GM12878 (cell line): ENCODE results near the gene TMC7. TPM values are rescaled to one million over a fixed set of nuclear protein-coding genes. Genes with fewer than 3 reads are reported as not detected.

Experiments
- ATAC-seq: fragments of 200-7000 bp; cut with Tn5 transposase; 3 replicates; pipeline ENCODE4 v1.9.1; 2020; ENCODE audit warnings: mild to moderate bottlenecking, moderate library complexity
- BruUV-seq: library from RNA; stranded (reverse); fragments of 400-500 nt; replicated peaks from 2 replicates; lab custom pipeline; 2021; lab: Mats Ljungman, UMichigan
- CTCF ChIA-PET: fragments of 300-600 bp; sonication (Branson Sonifier 250); formaldehyde crosslinking; extraction: SDS; loops from one replicate; lab custom pipeline; 2021; ENCODE audit warnings: inconsistent platforms; lab: Yijun Ruan, JAX
- POLR2A ChIA-PET: fragments of 350-600 bp; formaldehyde crosslinking; extraction: SDS; loops from one replicate; lab custom pipeline; 2021; ENCODE audit warnings: inconsistent platforms; lab: Charles Lee
- RAD21 ChIA-PET: fragments of 300-600 bp; sonication (Branson Sonifier 250); formaldehyde crosslinking; loops from one replicate; lab custom pipeline; 2023; ENCODE audit warnings: antibody characterized with exemption; ENCODE audit not compliant: unreplicated experiment; lab: Charles Lee
- SMC1A ChIA-PET: fragments of 300-600 bp; sonication (Branson Sonifier 250); formaldehyde crosslinking; loops from one replicate; lab custom pipeline; 2023; ENCODE audit not compliant: unreplicated experiment, uncharacterized antibody; lab: Charles Lee
- DNase-seq: peaks from one replicate; pipeline ENCODE4 v3.0.0-alpha.2; 2011; ENCODE audit warnings: low read depth, low spot score
- FAIRE-seq: peaks from 3 replicates; lab custom pipeline; 2011; peaks lifted over from hg19 to GRCh38; lab: Jason Lieb, UNC
- H2AFZ ChIP-seq: 2 replicates; pipeline ENCODE4 v1.6.0; 2011; ENCODE audit warnings: low read depth, low read length, control low read depth; ENCODE audit not compliant: control insufficient read depth
- H3K27ac ChIP-seq: 2 replicates; pipeline ENCODE4 v1.5.1; 2011; ENCODE audit warnings: control low read depth; ENCODE audit not compliant: control insufficient read depth, insufficient read depth
- H3K27me3 ChIP-seq, 2 experiments: replicated peaks in 1 of 2; 2 replicates each; pipeline versions ENCODE4 v1.6.0 to v1.6.1; 2011; ENCODE audit warnings: low read length in 1 of 2; ENCODE audit not compliant: control insufficient read depth in 2 of 2, insufficient read depth in 2 of 2
- H3K36me3 ChIP-seq, 2 experiments: 2 replicates each; pipeline ENCODE4 v1.5.1; 2011; ENCODE audit warnings: low read length in 1 of 2; ENCODE audit not compliant: control insufficient read depth in 2 of 2, insufficient read depth in 2 of 2
- H3K4me1 ChIP-seq: 2 replicates; pipeline ENCODE4 v1.6.1; 2011; ENCODE audit warnings: mild to moderate bottlenecking, low read length, moderate library complexity, mixed read lengths; ENCODE audit not compliant: control insufficient read depth, insufficient read depth
- H3K4me2 ChIP-seq: 2 replicates; pipeline ENCODE4 v1.6.0; 2011; ENCODE audit warnings: control low read depth; ENCODE audit not compliant: control insufficient read depth, insufficient read depth
- H3K4me3 ChIP-seq: fragments of 200-600 bp; sonication (generic); 2 replicates; pipeline ENCODE4 v1.5.1; 2016
- H3K79me2 ChIP-seq: 2 replicates; pipeline ENCODE4 v1.6.0; 2011; ENCODE audit warnings: low read length; ENCODE audit not compliant: control insufficient read depth, insufficient read depth
- H3K9ac ChIP-seq: 2 replicates; pipeline ENCODE4 v1.8.0; 2011; ENCODE audit warnings: low read length, control low read depth, mixed read lengths; ENCODE audit not compliant: control insufficient read depth, insufficient read depth
- H3K9me3 ChIP-seq: replicated peaks from 3 replicates; pipeline ENCODE4 v1.5.1; 2011; ENCODE audit warnings: mild to moderate bottlenecking, low read length; ENCODE audit not compliant: control insufficient read depth, insufficient read depth
- H4K20me1 ChIP-seq: 2 replicates; pipeline ENCODE4 v1.6.0; 2011; ENCODE audit not compliant: control insufficient read depth, insufficient read depth
- ATF3 ChIP-seq: IDR thresholded peaks from 2 replicates; pipeline ENCODE4 v1.6.1; 2011; ENCODE audit warnings: low read depth, mild to moderate bottlenecking, low read length, moderate library complexity, borderline replicate concordance; ENCODE audit errors: extremely low read depth
- NKRF ChIP-seq: fragments of 450-650 bp; conservative IDR thresholded peaks from 2 replicates; pipeline ENCODE4 v1.6.1; 2017; ENCODE audit warnings: mild to moderate bottlenecking, moderate library complexity
- WGBS: methylation state at CpG from one replicate; pipeline ENCODE4 v1.1.6; 2016; ENCODE audit warnings: low lambda C conversion rate; ENCODE audit not compliant: insufficient replicate concordance, insufficient coverage; ENCODE audit errors: missing lambda C conversion rate; 5-methylcytosine and 5-hydroxymethylcytosine counted together
- in situ Hi-C: fragments of 300-500 bp; cut with MboI; formaldehyde crosslinking; loops from 9 replicates; pipeline ENCODE4 v1.14.3; 2018; ENCODE audit warnings: mixed read lengths
- intact Hi-C: fragments of 100-400 bp; cut with micrococcal nuclease; formaldehyde crosslinking; loops from one replicate; pipeline ENCODE4 v1.14.2; 2022; ENCODE audit not compliant: unreplicated experiment
- polyA plus RNA-seq, 11 experiments: library from polyadenylated mRNA; depleted of rRNA in 4 of 11; unstranded in 6 of 11; stranded (reverse) in 5 of 11; fragments of >200 nt; fragmentation: Nextera tagmentation in 4 of 11; fragmentation: Illumina TruSeq in 1 of 11; extraction: Ambion mirVana in 4 of 11; extraction: Trizol in 1 of 11; gene quantifications; 1 replicate in 1 of 11; 2 replicates in 10 of 11; pipeline versions ENCODE4 v1.2.1 to v1.2.3, GENCODE V29; 2011 to 2016; ENCODE audit warnings: inconsistent platforms in 2 of 11, missing spikeins in 2 of 11, low read depth in 1 of 11
- total RNA-seq, 4 experiments: library from RNA; depleted of rRNA in 3 of 4; stranded (reverse); fragments of >200 nt in 3 of 4; fragmentation: Illumina TruSeq in 1 of 4; extraction: Trizol in 1 of 4; gene quantifications; 2 replicates each; pipeline versions ENCODE4 v1.2.1 to v1.2.3, GENCODE V29; 2013 to 2021

The TMC7 gene
- total and polyA plus RNA-seq, 10 of the 15 experiments (the other 5 are each of a cell fraction or from before 2014, with no cell fraction given), result 0.15 TPM; not detected in 9

DNA sequence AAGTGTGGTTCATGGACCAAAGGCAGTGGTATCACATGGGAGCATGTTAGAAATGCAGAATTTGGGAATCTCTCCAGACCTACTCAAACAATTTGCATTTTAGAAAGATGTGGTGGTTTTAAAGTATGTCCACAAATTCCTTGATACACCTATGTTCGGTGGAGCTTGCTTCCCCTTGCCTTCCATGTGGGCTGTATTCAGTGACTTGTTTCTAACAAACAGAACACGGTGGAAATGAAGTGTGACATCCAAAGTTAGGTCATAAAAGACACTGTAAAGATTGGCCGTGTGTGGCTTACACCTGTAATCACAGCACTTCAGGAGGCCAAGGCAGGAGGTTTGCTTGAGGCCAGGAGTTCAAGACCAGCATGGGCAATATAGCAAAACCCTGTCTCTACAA lies 100.4 kb downstream of the TMC7 start:
- H3K9ac ChIP-seq, result no peak overlapping the region
- CTCF ChIA-PET, result interaction anchor here (0.7 to 5.6 kb wide), 8 partner anchors 11 to 471 kb away, joined by 3 to 80 read pairs (median 4); partner anchors contain the start of gene VPS35L
- DNase-seq, result no peak
- RAD21 ChIA-PET, result interaction anchor here (0.6 to 4.1 kb wide), 2 partner anchors 95 to 292 kb away, joined by 3 to 35 read pairs; no protein-coding TSS in a partner anchor
- TF ChIP-seq ATF3 (no peak), NKRF (no peak)
- no peaks in the 10 kb centered on the region for H3K9me3 ChIP-seq
- no TSS peak for BruUV-seq
- no peaks in the 10 kb centered on the region for H3K79me2 ChIP-seq
- no peaks in the 10 kb centered on the region for H3K27me3 ChIP-seq
- H4K20me1 ChIP-seq, result no peaks in the 10 kb centered on the region
- no peak overlapping the region for H2AFZ ChIP-seq
- H3K27ac ChIP-seq, result no peak overlapping the region
- in situ Hi-C loops, result no loop called here
- H3K4me2 ChIP-seq, result no peak overlapping the region
- peaks cover 3% of the 10 kb centered on the region; the same call in 1 of the 2 replicates for H3K4me1 ChIP-seq
- no peak for ATAC-seq
- 49% methylated on average over 3 of the region's 3 CpGs for WGBS
- intact Hi-C loops, result no loop called here
- no peak overlapping the region for H3K4me3 ChIP-seq
- SMC1A ChIA-PET, result interaction anchor here (0.6 to 4.2 kb wide), 5 partner anchors 28 to 292 kb away, joined by 4 to 59 read pairs (median 7); no protein-coding TSS in a partner anchor
- FAIRE-seq, result no peak
- POLR2A ChIA-PET, result no interaction called here
- H3K36me3 ChIP-seq, result no peaks in the 10 kb centered on the region
